ENCODE data around the gene CD300LG.

CD300LG gene

DNA sequence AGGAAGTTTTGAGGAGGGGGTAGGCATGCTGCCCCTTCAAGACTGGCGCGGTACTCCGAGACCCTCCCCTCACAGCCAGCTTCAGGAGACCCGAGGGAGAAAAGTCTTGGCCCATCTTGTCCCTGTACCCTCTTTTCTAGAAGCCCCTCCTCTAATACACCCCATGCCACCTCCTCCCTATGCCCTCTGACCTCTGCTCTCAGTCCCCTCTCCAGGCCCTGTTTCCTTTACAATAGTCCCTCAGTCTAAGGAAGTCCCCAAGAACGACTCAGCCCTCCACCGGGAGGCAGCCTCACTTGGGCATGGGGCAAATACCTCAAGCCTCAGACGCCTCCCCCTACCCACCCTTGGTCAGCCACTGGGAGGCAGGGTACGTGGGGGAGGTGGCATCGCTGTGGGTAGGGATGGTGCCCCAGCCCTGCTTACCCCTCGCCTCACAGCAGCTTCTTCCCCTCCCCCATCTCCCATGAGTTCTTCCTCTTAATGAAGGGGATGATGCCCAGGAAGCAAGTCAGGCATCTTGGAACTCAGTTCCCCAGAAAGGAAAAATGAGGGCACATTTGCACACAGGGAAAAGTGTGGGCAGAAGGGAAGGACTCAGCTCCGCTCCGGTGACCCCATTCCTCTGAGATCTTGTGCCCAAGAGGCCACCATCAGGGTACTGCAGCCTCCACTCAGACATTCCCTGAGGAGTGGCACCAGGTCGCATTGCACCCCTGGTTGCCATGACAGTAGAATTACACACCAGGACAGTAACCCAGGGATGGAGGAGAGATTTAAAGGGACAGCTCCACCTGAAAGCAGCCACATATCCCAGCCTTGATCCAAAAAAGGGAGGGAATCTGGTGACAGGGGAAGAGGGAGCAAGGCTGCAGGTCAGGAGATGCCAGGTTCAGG, 54.1 kb downstream of the CD300LG start:
- TF ChIP-seq ZNF70 (CRISPR knock-in tag; IDR thresholded peaks at IDR 0.05): no peak
- TF ChIP-seq ARNTL (CRISPR knock-in tag; IDR thresholded peaks at IDR 0.05; ENCODE audit: borderline replicate concordance, low read depth): no peak
- TF ChIP-seq, protein P1, sequence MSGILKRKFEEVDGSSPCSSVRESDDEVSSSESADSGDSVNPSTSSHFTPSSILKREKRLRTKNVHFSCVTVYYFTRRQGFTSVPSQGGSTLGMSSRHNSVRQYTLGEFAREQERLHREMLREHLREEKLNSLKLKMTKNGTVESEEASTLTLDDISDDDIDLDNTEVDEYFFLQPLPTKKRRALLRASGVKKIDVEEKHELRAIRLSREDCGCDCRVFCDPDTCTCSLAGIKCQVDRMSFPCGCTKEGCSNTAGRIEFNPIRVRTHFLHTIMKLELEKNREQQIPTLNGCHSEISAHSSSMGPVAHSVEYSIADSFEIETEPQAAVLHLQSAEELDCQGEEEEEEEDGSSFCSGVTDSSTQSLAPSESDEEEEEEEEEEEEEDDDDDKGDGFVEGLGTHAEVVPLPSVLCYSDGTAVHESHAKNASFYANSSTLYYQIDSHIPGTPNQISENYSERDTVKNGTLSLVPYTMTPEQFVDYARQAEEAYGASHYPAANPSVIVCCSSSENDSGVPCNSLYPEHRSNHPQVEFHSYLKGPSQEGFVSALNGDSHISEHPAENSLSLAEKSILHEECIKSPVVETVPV (CRISPR knock-in tag; IDR thresholded peaks at IDR 0.05): no peak
- TF ChIP-seq, protein P2, sequence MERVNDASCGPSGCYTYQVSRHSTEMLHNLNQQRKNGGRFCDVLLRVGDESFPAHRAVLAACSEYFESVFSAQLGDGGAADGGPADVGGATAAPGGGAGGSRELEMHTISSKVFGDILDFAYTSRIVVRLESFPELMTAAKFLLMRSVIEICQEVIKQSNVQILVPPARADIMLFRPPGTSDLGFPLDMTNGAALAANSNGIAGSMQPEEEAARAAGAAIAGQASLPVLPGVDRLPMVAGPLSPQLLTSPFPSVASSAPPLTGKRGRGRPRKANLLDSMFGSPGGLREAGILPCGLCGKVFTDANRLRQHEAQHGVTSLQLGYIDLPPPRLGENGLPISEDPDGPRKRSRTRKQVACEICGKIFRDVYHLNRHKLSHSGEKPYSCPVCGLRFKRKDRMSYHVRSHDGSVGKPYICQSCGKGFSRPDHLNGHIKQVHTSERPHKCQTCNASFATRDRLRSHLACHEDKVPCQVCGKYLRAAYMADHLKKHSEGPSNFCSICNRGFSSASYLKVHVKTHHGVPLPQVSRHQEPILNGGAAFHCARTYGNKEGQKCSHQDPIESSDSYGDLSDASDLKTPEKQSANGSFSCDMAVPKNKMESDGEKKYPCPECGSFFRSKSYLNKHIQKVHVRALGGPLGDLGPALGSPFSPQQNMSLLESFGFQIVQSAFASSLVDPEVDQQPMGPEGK (CRISPR knock-in tag; IDR thresholded peaks at IDR 0.05; ENCODE audit: borderline replicate concordance): no peak
- no peak for TF ChIP-seq ESRRG (CRISPR knock-in tag; IDR thresholded peaks at IDR 0.05)
- TF ChIP-seq ZC3H10 (CRISPR knock-in tag; IDR thresholded peaks at IDR 0.05): no peak
- TF ChIP-seq OSR1 (CRISPR knock-in tag; IDR thresholded peaks at IDR 0.05): no peak
- TF ChIP-seq BACH2 (CRISPR knock-in tag; IDR thresholded peaks at IDR 0.05; ENCODE audit: borderline replicate concordance): no peak
- TF ChIP-seq, protein P3, sequence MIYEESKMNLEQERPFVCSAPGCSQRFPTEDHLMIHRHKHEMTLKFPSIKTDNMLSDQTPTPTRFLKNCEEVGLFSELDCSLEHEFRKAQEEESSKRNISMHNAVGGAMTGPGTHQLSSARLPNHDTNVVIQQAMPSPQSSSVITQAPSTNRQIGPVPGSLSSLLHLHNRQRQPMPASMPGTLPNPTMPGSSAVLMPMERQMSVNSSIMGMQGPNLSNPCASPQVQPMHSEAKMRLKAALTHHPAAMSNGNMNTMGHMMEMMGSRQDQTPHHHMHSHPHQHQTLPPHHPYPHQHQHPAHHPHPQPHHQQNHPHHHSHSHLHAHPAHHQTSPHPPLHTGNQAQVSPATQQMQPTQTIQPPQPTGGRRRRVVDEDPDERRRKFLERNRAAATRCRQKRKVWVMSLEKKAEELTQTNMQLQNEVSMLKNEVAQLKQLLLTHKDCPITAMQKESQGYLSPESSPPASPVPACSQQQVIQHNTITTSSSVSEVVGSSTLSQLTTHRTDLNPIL (CRISPR knock-in tag; IDR thresholded peaks at IDR 0.05; ENCODE audit: low read depth): no peak
- TF ChIP-seq, protein P4, sequence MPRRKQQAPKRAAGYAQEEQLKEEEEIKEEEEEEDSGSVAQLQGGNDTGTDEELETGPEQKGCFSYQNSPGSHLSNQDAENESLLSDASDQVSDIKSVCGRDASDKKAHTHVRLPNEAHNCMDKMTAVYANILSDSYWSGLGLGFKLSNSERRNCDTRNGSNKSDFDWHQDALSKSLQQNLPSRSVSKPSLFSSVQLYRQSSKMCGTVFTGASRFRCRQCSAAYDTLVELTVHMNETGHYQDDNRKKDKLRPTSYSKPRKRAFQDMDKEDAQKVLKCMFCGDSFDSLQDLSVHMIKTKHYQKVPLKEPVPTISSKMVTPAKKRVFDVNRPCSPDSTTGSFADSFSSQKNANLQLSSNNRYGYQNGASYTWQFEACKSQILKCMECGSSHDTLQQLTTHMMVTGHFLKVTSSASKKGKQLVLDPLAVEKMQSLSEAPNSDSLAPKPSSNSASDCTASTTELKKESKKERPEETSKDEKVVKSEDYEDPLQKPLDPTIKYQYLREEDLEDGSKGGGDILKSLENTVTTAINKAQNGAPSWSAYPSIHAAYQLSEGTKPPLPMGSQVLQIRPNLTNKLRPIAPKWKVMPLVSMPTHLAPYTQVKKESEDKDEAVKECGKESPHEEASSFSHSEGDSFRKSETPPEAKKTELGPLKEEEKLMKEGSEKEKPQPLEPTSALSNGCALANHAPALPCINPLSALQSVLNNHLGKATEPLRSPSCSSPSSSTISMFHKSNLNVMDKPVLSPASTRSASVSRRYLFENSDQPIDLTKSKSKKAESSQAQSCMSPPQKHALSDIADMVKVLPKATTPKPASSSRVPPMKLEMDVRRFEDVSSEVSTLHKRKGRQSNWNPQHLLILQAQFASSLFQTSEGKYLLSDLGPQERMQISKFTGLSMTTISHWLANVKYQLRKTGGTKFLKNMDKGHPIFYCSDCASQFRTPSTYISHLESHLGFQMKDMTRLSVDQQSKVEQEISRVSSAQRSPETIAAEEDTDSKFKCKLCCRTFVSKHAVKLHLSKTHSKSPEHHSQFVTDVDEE (CRISPR knock-in tag; IDR thresholded peaks at IDR 0.05): no peak
- TF ChIP-seq CSDC2 (CRISPR knock-in tag; IDR thresholded peaks at IDR 0.05): no peak
- TF ChIP-seq RARB (CRISPR knock-in tag; IDR thresholded peaks at IDR 0.05): no peak
- TF ChIP-seq ZFP30 (CRISPR knock-in tag; IDR thresholded peaks at IDR 0.05): no peak
- no peak for TF ChIP-seq SNAI2 (CRISPR knock-in tag; IDR thresholded peaks at IDR 0.05)
- no peak for TF ChIP-seq ZNF565 (CRISPR knock-in tag; conservative IDR thresholded peaks at IDR 0.05; ENCODE audit: low read depth)
- TF ChIP-seq TCF4 (CRISPR knock-in tag; IDR thresholded peaks at IDR 0.05; ENCODE audit: borderline replicate concordance): no peak
- TF ChIP-seq GLIS3 (CRISPR knock-in tag; IDR thresholded peaks at IDR 0.05): no peak
- no peak for TF ChIP-seq ZFP3 (CRISPR knock-in tag; IDR thresholded peaks at IDR 0.05)
- no peak; the same call in 2 of the 3 replicates for ATAC-seq

DNA sequence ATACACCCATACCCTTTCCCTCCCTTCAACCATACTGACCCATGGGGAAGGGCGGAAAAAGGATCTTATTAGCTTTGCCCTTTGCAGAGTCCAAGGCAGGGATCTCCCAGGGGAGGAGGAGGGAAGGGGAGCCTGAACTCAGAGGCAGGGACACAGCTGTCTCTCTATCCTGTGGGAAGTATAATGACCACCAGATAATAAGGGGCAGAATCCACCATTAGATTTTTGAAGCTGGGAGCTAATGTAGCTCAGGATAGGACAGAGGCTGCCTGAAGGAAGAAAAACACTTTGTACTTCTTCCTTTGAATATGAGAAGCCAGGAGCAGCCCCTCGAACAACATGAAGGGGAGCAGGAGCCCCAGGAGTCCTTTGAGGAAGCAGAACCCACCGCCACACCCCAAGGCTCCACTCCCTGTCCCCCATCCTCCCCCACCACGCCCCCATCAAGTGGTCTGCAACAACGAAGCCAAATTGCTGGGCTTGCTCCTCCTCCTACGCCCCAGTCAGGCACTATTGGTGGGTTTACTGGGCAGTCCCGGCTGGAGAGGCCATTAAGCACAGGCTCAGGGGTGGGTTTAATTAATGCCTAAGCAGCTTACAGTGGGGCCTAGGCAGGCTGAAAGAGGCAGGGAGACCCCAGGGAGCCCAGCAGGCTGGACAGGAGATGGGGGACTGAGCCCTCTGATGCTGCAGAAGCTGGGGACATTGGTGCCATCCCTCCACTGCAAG, 55.0 kb downstream of the CD300LG start:
- ATAC-seq: no peak
- TF ChIP-seq ZNF565 (CRISPR knock-in tag; conservative IDR thresholded peaks at IDR 0.05; ENCODE audit: low read depth) (no peak), TCF4 (CRISPR knock-in tag; IDR thresholded peaks at IDR 0.05; ENCODE audit: borderline replicate concordance) (no peak), CSDC2 (CRISPR knock-in tag; IDR thresholded peaks at IDR 0.05) (no peak), ZNF70 (CRISPR knock-in tag; IDR thresholded peaks at IDR 0.05) (no peak), RARB (CRISPR knock-in tag; IDR thresholded peaks at IDR 0.05) (no peak), ZFP30 (CRISPR knock-in tag; IDR thresholded peaks at IDR 0.05) (no peak), SNAI2 (CRISPR knock-in tag; IDR thresholded peaks at IDR 0.05) (no peak), PPARA (CRISPR knock-in tag; IDR thresholded peaks at IDR 0.05; ENCODE audit: borderline replicate concordance) (no peak), TOX (CRISPR knock-in tag; IDR thresholded peaks at IDR 0.05; ENCODE audit: borderline replicate concordance) (no peak), ZC3H10 (CRISPR knock-in tag; IDR thresholded peaks at IDR 0.05) (no peak)
- TF ChIP-seq, protein P5, sequence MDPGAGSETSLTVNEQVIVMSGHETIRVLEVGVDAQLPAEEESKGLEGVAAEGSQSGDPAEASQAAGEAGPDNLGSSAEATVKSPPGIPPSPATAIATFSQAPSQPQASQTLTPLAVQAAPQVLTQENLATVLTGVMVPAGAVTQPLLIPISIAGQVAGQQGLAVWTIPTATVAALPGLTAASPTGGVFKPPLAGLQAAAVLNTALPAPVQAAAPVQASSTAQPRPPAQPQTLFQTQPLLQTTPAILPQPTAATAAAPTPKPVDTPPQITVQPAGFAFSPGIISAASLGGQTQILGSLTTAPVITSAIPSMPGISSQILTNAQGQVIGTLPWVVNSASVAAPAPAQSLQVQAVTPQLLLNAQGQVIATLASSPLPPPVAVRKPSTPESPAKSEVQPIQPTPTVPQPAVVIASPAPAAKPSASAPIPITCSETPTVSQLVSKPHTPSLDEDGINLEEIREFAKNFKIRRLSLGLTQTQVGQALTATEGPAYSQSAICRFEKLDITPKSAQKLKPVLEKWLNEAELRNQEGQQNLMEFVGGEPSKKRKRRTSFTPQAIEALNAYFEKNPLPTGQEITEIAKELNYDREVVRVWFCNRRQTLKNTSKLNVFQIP (CRISPR knock-in tag; IDR thresholded peaks at IDR 0.05; ENCODE audit: borderline replicate concordance, low read depth): no peak
- TF ChIP-seq, protein P3 (CRISPR knock-in tag; IDR thresholded peaks at IDR 0.05; ENCODE audit: low read depth): no peak
- TF ChIP-seq, protein P1 (CRISPR knock-in tag; IDR thresholded peaks at IDR 0.05): no peak
- TF ChIP-seq, protein P4 (CRISPR knock-in tag; IDR thresholded peaks at IDR 0.05): no peak

Data from SK-N-SH treated with all-trans-retinoic acid at 6 μM for 48 hours (cell line).